DND-41 (cell line): ENCODE measurements around the gene FBL.

Experiments used
- ATAC-seq: fragments of 200-7000 bp; cut with Tn5 transposase; 3 replicates; pipeline ENCODE4 v1.9.1; 2021; ENCODE audit warnings: low read depth; ENCODE audit not compliant: insufficient read depth
- DNase-seq: peaks from one replicate; pipeline ENCODE4 v3.0.0-alpha.2; 2020
- H2AFZ ChIP-seq: 2 replicates; pipeline ENCODE4 v1.6.0; 2012; ENCODE audit warnings: low read depth, low read length
- H3K27ac ChIP-seq: 2 replicates; pipeline ENCODE4 v1.5.1; 2012; ENCODE audit warnings: low read length, inconsistent platforms
- H3K27me3 ChIP-seq: fragments of 200-600 bp; sonication (generic); 2 replicates; pipeline ENCODE4 v1.6.0; 2012; ENCODE audit warnings: low read length, mild to moderate bottlenecking, inconsistent platforms; ENCODE audit not compliant: insufficient read depth, poor library complexity
- H3K36me3 ChIP-seq: 2 replicates; pipeline ENCODE4 v1.5.1; 2012; ENCODE audit warnings: low read length, inconsistent platforms; ENCODE audit not compliant: insufficient read depth
- H3K4me1 ChIP-seq: 2 replicates; pipeline ENCODE4 v1.5.1; 2012; ENCODE audit warnings: mild to moderate bottlenecking, low read length; ENCODE audit not compliant: insufficient read depth
- H3K4me2 ChIP-seq: 2 replicates; pipeline ENCODE4 v1.6.0; 2012; ENCODE audit warnings: mild to moderate bottlenecking, moderate library complexity, low read length, inconsistent platforms; ENCODE audit not compliant: insufficient read depth
- H3K4me3 ChIP-seq, 2 experiments: fragments of 200-600 bp in 1 of 2; shearing (Covaris generic) in 1 of 2; 2 replicates each; pipeline ENCODE4 v1.5.1; 2012 to 2016; ENCODE audit warnings: inconsistent platforms in 2 of 2, low read length in 2 of 2, mild to moderate bottlenecking in 2 of 2, low read depth in 1 of 2, moderate library complexity in 1 of 2
- H3K79me2 ChIP-seq: 2 replicates; pipeline ENCODE4 v1.6.0; 2012; ENCODE audit warnings: low read length, inconsistent platforms; ENCODE audit not compliant: insufficient read depth
- H3K9ac ChIP-seq: 2 replicates; pipeline ENCODE4 v1.6.0; 2012; ENCODE audit warnings: low read depth, mild to moderate bottlenecking, inconsistent platforms, low read length, moderate library complexity
- H3K9me3 ChIP-seq: 2 replicates; pipeline ENCODE4 v1.5.1; 2012; ENCODE audit warnings: low read length, moderate library complexity, mild to moderate bottlenecking, inconsistent platforms; ENCODE audit not compliant: insufficient read depth, severe bottlenecking
- H4K20me1 ChIP-seq: 2 replicates; pipeline ENCODE4 v1.6.0; 2012; ENCODE audit warnings: low read length; ENCODE audit not compliant: insufficient read depth
- EZH2 ChIP-seq: IDR thresholded peaks from 3 replicates; pipeline ENCODE4 v1.6.1; 2012; ENCODE audit warnings: borderline replicate concordance, low read depth, mild to moderate bottlenecking, moderate library complexity, low read length, inconsistent platforms; ENCODE audit not compliant: severe bottlenecking
- TF ChIP-seq, protein P1 (sequence below): IDR thresholded peaks from 2 replicates; pipeline ENCODE4 v1.5.1; 2012; ENCODE audit warnings: borderline replicate concordance, low read length, moderate library complexity, mild to moderate bottlenecking; ENCODE audit not compliant: poor library complexity, severe bottlenecking; ENCODE audit errors: extremely low read depth

FBL gene

GRCh38 chr19:39807846-39808364 is 38.3 kb downstream of the FBL start:
- Histone ChIP-seq H3K9me3 (no peaks in the 10 kb centered on the region), H4K20me1 (no peaks in the 10 kb centered on the region), H3K27ac (no peak overlapping the region), H3K9ac (no peak overlapping the region), H3K4me1 (no peaks in the 10 kb centered on the region), H3K79me2 (no peaks in the 10 kb centered on the region), H3K36me3 (no peaks in the 10 kb centered on the region), H2AFZ (no peak overlapping the region), H3K4me3 (no peak overlapping the region), H3K4me2 (no peak overlapping the region), H3K27me3 (peaks cover 11% of the 10 kb centered on the region)
- ATAC-seq (no peak), DNase-seq (no peak)
- no peak for TF ChIP-seq EZH2
- TF ChIP-seq, protein P1, sequence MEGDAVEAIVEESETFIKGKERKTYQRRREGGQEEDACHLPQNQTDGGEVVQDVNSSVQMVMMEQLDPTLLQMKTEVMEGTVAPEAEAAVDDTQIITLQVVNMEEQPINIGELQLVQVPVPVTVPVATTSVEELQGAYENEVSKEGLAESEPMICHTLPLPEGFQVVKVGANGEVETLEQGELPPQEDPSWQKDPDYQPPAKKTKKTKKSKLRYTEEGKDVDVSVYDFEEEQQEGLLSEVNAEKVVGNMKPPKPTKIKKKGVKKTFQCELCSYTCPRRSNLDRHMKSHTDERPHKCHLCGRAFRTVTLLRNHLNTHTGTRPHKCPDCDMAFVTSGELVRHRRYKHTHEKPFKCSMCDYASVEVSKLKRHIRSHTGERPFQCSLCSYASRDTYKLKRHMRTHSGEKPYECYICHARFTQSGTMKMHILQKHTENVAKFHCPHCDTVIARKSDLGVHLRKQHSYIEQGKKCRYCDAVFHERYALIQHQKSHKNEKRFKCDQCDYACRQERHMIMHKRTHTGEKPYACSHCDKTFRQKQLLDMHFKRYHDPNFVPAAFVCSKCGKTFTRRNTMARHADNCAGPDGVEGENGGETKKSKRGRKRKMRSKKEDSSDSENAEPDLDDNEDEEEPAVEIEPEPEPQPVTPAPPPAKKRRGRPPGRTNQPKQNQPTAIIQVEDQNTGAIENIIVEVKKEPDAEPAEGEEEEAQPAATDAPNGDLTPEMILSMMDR, result no peak

DNA sequence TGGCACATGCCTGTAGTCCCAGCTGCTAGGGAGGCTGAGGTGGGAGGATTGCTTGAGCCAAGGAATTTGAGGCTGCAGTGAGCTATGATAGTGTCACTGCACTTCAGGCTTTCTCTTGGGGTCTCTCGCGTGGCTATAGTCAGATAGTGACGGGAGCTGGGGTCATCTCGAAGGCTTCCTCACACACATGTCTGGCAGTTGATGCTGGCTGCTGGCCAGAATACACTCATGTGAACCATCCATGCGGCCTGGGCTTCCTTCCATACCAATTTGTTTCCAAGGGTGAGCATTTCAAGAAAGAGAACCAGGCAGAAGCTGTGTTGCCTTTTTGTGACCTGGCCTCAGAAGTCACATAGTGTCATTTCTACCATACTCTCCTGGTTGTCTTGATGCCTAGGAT is 41.1 kb downstream of the FBL start:
- no peak for TF ChIP-seq EZH2
- TF ChIP-seq, protein P1, result no peak
- Histone ChIP-seq H3K27ac (no peak overlapping the region), H3K4me2 (no peak overlapping the region), H3K27me3 (peaks cover 21% of the 10 kb centered on the region), H3K9ac (no peak overlapping the region), H3K79me2 (no peaks in the 10 kb centered on the region), H2AFZ (no peak overlapping the region), H3K4me1 (no peaks in the 10 kb centered on the region), H3K36me3 (no peaks in the 10 kb centered on the region), H3K4me3 (no peak overlapping the region), H4K20me1 (no peaks in the 10 kb centered on the region), H3K9me3 (no peaks in the 10 kb centered on the region)
- ATAC-seq (no peak), DNase-seq (no peak)

DNA sequence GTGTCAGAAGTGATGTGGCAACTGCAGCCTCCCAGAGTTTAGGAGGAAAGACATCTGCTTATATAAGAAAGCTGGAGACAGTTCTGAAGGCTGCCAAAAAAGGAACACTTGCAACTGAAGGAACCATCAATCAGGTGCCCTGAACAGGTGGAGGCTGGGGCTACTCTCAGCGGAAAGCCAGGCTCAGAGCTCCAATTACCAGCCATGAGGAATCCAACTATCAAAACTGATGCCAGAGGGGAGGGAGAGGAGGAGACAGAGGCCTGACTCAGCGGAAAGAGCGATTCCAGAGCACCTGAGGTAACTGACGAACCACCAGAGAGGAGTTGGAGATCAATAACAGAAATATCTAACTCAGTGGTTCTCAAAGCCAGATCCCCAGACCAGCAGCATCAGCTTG is 43.2 kb downstream of the FBL start:
- Histone ChIP-seq H2AFZ (no peak overlapping the region; the same call in 1 of the 2 replicates), H3K9ac (no peak overlapping the region), H3K27ac (no peak overlapping the region), H3K4me3 (no peak overlapping the region), H3K4me1 (no peaks in the 10 kb centered on the region), H3K9me3 (no peaks in the 10 kb centered on the region), H3K36me3 (no peaks in the 10 kb centered on the region), H3K27me3 (peaks cover 21% of the 10 kb centered on the region), H3K4me2 (no peak overlapping the region), H4K20me1 (no peaks in the 10 kb centered on the region), H3K79me2 (no peaks in the 10 kb centered on the region)
- TF ChIP-seq, protein P1, result no peak
- TF ChIP-seq EZH2, result no peak
- ATAC-seq (no peak), DNase-seq (no peak)

DNA sequence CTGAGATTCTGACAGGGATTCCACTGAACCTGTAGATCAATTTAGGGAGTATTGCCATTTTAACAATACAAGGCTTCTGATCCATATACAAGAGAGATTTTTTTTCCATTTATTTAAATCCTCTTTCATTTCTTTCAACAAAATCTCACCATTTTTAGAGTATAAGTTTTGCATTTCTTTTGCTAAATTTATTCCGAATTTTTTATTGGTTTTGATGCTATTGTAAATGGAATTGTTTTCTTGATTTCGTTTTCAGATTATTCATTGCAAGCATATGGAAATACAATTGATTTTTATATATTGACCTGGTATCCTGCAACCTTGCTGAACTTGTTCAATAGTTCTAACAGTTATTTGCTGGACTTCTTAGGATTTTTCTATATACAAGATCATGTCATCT is 49.1 kb downstream of the FBL start:
- Histone ChIP-seq H3K9me3 (no peaks in the 10 kb centered on the region), H3K79me2 (no peaks in the 10 kb centered on the region), H3K27ac (no peak overlapping the region), H3K4me2 (no peak overlapping the region), H2AFZ (no peak overlapping the region), H3K36me3 (no peaks in the 10 kb centered on the region), H3K4me1 (peaks cover 10% of the 10 kb centered on the region), H3K9ac (no peak overlapping the region), H3K4me3 (no peak overlapping the region), H3K27me3 (peaks cover 17% of the 10 kb centered on the region), H4K20me1 (no peaks in the 10 kb centered on the region)
- no peak for TF ChIP-seq EZH2
- TF ChIP-seq, protein P1, result no peak
- ATAC-seq (no peak), DNase-seq (no peak)
